ENCODE results near the gene SURF4. TPM values are rescaled to one million over a fixed set of nuclear protein-coding genes. Genes with fewer than 3 reads are reported as not detected.

The SURF4 gene
- total and polyA plus RNA-seq, 10 donors = 21.9 to 115 (median 90.0) TPM

DNA sequence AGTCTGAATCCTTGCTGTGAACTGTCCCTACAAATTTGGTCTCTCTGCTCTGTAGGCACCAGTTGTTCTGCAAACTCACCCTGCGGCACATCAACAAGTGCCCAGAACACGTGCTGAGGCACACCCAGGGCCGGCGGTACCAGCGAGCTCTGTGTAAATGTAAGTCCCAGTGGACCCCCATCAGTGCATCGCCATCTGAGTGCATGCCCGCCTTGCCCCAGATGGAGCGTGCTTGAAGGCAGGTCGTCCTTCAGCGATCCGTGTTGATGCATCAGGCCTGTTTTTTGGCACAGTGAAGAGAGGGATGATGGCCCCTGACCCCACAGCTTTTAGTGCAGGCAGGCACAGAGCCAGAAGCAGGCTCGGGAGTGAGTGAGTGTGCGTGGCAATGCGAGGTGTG is 18.2 kb downstream of the SURF4 start:
- WGBS, 5 donors = 83 to 94% (median 89%) methylated on average over 10 to 14 of the region's 14 CpGs
- no peak for DNase-seq
- peak overlapping the region in 1 of 8 donors; percentile 94 for H3K4me3 ChIP-seq
- no peaks in the 10 kb centered on the region for H3K27me3 ChIP-seq (replicated peaks in 1 of 7)
- no peaks in the 10 kb centered on the region for H3K9me3 ChIP-seq
- intact Hi-C loops (cut with DNase I; ENCODE audit: low total_unique reads) = no loop called here
- TF ChIP-seq POLR2A (IDR thresholded peaks at IDR 0.05) (no peak), POLR2AphosphoS5 (IDR thresholded peaks at IDR 0.05) (no peak)
- TF ChIP-seq, protein P1, sequence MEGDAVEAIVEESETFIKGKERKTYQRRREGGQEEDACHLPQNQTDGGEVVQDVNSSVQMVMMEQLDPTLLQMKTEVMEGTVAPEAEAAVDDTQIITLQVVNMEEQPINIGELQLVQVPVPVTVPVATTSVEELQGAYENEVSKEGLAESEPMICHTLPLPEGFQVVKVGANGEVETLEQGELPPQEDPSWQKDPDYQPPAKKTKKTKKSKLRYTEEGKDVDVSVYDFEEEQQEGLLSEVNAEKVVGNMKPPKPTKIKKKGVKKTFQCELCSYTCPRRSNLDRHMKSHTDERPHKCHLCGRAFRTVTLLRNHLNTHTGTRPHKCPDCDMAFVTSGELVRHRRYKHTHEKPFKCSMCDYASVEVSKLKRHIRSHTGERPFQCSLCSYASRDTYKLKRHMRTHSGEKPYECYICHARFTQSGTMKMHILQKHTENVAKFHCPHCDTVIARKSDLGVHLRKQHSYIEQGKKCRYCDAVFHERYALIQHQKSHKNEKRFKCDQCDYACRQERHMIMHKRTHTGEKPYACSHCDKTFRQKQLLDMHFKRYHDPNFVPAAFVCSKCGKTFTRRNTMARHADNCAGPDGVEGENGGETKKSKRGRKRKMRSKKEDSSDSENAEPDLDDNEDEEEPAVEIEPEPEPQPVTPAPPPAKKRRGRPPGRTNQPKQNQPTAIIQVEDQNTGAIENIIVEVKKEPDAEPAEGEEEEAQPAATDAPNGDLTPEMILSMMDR (IDR thresholded peaks at IDR 0.05 in 8 of 11, conservative IDR thresholded peaks at IDR 0.05 in 3 of 11) = no peak
- H3K27ac ChIP-seq = peak overlapping the region in 1 of 8 donors; percentile 91
- H3K4me1 ChIP-seq = peaks cover 20 to 79% (median 53%) of the 10 kb centered on the region in 6 donors
- H3K36me3 ChIP-seq = peaks cover 0 to 72% (median 45%) of the 10 kb centered on the region in 6 donors

DNA sequence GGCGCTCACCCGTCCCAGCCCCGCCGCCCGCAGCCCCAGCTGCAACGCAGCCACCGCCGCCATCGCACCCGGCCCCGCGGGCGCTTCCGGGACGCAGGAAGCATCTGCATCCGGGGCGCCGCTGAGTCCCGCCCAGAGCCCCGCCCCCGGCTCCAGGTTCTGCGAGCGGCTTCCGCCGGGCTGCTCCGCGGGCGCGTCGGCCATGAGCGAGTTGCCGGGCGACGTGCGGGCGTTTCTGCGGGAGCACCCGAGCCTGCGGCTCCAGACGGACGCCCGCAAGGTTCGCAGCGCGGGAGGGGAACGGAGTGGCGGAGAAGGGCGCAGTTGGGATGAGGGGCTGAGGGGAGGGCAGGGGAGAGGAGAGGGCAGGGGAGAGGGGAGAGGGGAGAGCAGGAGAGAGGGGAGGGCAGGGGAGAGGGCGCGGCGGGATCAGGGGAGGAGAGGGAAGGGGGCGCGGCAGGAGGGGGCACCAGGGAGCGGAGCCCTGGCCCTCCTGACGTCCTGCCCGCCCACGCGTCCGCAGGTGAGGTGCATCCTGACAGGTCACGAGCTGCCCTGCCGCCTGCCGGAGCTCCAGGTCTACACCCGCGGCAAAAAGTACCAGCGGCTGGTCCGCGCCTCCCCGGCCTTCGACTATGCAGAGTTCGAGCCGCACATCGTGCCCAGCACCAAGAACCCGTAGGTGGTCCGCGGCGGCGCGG is 19.3 kb downstream of the SURF4 start, which contains the start of the genes SURF1 and SURF2:
TSS of gene SURF1 (minus strand) at position 97 of the 701 bp plus-strand sequence. CDS start at position 63, 34 bp downstream.
TSS of gene SURF2 (plus strand) at position 160 of the 701 bp plus-strand sequence. CDS start at position 203, 43 bp downstream.
- peak; percentile 98 for DNase-seq
- peak within 1 kb of the TSS; percentile 61 to 91 (median 84) for H3K27ac ChIP-seq
- no peaks in the 10 kb centered on the region for H3K9me3 ChIP-seq
- H3K27me3 ChIP-seq (replicated peaks in 1 of 7) = no peaks in the 10 kb centered on the region
- WGBS, 5 donors = 0 to 3% (median 2%) methylated on average over 45 to 78 of the region's 78 CpGs
- H3K4me1 ChIP-seq = peaks cover 20 to 90% (median 54%) of the 10 kb centered on the region in 6 donors
- H3K36me3 ChIP-seq = peaks cover 2 to 72% (median 45%) of the 10 kb centered on the region in 6 donors
- peak within 1 kb of the TSS; percentile 77 to 96 (median 84) for H3K4me3 ChIP-seq
- intact Hi-C loops (cut with DNase I; ENCODE audit: low total_unique reads) = no loop called here
- TF ChIP-seq, protein P1 (IDR thresholded peaks at IDR 0.05 in 8 of 11, conservative IDR thresholded peaks at IDR 0.05 in 3 of 11) = peak in 1 of 11 experiments; percentile 22
- TF ChIP-seq POLR2A (IDR thresholded peaks at IDR 0.05) (peak in 1 of 3 donors; percentile 52), POLR2AphosphoS5 (IDR thresholded peaks at IDR 0.05) (peak; percentile 92 to 93 (median 93))

GRCh38 chr9:133355881-133356357 is 19.9 kb downstream of the SURF4 start:
- 0 to 1% (median 0%) methylated on average over 15 to 31 of the region's 31 CpGs for WGBS, 5 donors
- H3K36me3 ChIP-seq = peaks cover 2 to 72% (median 46%) of the 10 kb centered on the region in 6 donors
- intact Hi-C loops (cut with DNase I; ENCODE audit: low total_unique reads) = no loop called here

More at GRCh38 chr9:133355881-133356357, 19.9 kb downstream of the SURF4 start:
- DNase-seq = no peak
- Histone ChIP-seq H3K4me3 (peak overlapping the region; percentile 77 to 96 (median 84)), H3K27ac (peak overlapping the region; percentile 61 to 91 (median 84)), H3K4me1 (peaks cover 20 to 90% (median 51%) of the 10 kb centered on the region in 6 donors), H3K27me3 (replicated peaks in 1 of 7) (no peaks in the 10 kb centered on the region), H3K9me3 (no peaks in the 10 kb centered on the region)
- TF ChIP-seq POLR2A (IDR thresholded peaks at IDR 0.05) (no peak), POLR2AphosphoS5 (IDR thresholded peaks at IDR 0.05) (no peak)
- TF ChIP-seq, protein P1 (IDR thresholded peaks at IDR 0.05 in 8 of 11, conservative IDR thresholded peaks at IDR 0.05 in 3 of 11) = no peak
